Activated CD8-positive, alpha-beta memory T cell treated with anti-CD3 and anti-CD28 coated beads, Interleukin-2, amount 50 U/mL, for 24 hours (primary cell): ENCODE results near the gene STAM.
A peak's percentile ranks its signal among the peaks of the same experiment; 100 is the strongest.
"Not testable (repeated sequence)": the region's sequence is repeated elsewhere in the genome, so short reads cannot be mapped to it uniquely, and the experiment has no call there.

Experiments
- DNase-seq: peaks from one replicate; pipeline ENCODE4 v3.0.0-alpha.2; 2020; ENCODE audit errors: extremely low read depth

The STAM gene

DNA sequence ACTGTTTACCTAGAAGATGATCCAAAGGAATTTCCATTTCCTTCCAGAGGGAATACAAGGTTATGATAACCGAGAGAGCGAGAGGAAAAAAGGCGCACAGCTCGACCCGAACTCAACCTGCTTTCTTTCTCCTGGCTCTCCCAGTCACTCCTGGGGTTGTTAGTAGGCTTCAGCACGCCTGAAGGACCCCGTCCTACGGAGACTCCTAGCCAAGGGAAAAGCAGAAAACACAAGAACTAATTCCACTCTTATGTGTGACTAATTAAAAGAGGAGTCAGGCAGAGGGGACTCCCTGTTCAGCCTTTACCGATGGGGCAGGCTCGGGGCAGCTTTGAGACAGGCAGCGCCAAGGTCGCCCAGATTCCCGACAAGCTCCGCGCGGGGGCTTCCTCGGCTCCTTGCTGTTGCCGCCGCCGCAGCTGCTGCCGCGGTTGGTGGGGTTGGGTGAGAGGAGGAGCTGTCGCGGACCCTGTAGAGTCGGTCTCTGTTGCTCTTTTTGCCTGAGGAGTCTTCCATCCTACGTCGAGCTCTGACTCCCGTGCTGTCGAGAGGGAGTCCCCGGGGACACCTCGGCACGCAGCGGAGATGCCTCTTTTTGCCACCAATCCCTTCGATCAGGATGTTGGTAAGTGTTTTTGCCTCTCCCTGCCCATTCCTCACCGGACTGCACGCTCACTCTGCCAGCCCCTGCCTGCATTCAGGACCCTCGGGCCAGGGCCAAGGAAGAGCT is at the start of gene STAM:
STAM (plus strand) TSS at position 397 of the 730 bp plus-strand sequence; CDS start at position 586, 189 bp downstream.
- DNase-seq = peak; percentile 79

DNA sequence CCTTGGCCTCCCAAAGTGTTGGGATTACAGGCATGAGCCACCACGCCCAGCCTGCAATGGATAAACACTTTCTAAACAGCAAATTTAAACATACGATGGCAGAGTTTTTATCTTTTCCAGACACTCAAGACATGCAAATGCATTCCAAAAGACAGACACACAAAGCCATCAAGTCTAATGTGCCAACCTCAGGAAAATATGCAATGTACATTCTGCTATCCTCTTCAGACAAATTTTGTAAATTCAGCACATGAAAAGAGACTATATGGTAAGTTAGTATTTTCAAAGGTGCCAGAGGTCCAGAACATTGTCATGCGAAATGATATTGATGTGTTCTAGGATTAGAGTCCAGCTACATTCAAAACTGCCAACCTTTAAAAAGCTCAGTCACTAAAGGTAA is 46.6 kb upstream of the STAM start:
- DNase-seq = no peak

DNA sequence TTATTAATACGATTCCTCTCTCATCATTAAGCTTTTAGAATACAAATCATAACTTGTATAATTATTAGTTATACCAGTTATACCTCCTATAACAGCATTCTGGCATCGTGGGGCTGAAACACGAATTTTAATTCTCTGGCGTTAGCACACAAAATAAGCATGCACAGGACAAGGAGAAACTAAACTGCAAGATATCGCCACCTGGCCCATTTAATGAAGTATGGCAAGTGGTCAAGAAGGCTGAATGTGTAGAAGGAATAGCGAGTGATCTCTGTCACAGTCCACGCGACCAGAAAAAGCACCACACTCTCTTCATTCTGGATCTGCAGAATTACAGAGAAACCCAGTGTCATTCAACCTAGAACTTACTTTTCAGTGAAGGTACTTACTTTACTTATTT is 44.9 kb upstream of the STAM start:
- DNase-seq = no peak

DNA sequence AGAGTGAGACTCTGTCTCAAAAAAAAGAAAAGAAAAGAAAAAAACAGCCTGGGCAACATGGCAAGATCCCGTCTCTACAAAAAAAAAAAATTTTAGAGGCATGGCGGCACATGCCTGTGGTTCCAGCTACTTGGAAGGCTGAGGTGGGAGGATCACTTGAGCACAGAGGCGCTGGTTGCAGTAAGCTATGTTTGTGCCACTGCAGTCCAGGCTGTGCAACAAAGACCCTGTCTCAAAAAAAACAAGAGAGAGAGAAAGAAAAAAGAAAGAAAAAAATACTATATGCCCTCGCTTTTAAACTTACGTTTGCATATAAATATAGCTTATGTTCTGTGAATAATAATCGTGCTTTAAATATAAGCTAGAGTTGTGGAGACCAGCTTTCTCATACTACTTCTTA is 38.0 kb upstream of the STAM start:
- DNase-seq = no peak

DNA sequence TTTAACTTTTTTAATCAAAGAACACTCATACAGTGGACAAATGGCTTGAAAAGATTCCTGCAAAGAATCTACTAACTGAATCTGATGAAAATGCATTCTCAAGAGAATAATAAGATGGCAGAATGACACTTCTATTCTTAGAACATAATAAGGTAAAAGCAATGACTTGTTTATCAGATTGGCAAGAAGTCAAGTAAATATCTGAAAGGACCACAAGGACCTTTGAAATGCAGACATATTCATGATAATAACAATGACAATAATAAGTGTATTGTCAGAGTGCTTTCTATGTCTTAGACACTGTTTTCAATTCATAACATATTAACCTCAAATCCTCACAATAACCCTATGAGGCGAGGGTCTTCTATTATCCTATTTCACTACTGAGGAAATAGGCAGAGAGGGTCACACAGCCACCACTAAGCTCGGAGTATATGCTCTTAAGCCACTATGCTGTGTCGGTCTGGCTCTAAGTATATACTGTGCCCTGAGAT is 37.4 kb upstream of the STAM start:
- DNase-seq = no peak

DNA sequence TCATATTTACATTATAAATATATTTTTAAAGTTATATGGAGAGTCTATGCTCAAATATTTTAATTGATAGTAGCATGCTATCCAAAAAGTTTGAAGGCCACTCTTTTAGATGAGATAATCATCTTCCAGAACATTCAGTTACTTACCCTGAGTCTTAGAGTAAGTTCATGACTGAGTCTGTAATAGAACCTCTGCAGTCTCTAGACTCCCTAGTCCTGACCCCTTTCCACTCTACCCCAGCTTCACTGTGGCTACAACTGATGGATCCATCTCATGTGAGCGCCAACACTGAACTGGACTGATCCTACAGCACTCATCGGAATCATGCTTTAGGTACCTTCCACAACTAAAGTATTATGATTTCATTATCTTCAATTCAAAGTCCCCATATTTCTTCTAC is 36.9 kb upstream of the STAM start:
- no peak for DNase-seq

DNA sequence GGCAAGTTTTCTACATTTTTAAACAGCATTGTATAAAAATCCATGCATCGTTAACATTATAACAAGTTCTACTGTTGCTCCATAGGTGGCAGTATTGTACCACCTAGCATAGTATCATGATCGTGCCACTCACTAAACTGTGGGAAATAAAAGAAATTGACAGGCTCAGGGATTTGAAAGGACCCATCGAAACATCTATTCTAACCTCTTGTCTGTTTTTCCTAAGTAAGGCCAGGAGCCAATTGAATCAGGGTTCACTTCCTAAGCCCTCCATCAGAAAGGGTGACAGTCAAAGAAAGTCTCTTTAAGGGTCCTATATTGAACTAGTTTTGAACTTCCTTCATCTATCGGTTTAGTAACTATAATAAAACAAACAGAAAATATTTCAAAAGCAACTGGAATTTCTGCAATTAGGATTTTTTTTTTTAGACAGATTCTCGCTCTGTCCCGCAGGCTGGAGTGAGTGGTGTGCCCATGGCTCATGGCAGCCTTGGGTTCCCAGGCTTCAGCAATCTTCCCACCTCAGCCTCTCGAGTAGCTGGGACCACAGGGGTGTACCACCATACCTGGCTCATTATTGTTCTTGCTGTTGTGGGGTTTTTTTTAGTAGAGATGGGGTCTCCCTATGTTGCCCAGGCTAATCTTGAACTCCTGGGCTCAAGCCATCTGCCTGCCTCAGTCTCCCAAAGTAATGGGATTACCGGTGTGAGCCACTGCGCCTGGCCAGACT is 36.2 kb upstream of the STAM start:
- DNase-seq = no peak

DNA sequence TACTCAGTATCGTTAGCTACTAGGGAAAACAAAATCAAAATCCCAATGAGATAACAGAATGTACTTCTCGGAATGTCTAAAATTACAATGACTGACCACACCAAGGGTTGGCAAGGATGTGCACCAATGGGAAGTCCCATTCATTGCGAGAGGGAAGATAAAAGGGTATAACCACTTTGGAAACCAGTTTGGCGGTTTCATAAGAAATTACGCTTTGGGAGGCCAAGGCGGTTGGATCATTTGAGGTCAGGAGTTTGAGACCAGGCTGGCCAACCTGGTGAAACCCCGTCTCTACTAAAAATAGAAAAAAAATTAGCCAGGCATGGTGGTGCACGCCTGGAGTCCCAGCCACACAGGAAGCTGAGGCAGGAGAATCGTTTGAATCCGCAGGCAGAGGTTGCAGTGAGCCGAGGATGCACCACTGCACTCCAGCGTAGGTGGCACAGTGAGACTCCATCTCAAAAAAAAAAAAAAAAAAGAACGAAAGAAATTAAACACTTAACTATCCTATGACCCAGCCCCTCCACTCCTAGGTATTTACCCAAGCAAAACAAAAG is 34.4 kb upstream of the STAM start:
- no peak for DNase-seq

DNA sequence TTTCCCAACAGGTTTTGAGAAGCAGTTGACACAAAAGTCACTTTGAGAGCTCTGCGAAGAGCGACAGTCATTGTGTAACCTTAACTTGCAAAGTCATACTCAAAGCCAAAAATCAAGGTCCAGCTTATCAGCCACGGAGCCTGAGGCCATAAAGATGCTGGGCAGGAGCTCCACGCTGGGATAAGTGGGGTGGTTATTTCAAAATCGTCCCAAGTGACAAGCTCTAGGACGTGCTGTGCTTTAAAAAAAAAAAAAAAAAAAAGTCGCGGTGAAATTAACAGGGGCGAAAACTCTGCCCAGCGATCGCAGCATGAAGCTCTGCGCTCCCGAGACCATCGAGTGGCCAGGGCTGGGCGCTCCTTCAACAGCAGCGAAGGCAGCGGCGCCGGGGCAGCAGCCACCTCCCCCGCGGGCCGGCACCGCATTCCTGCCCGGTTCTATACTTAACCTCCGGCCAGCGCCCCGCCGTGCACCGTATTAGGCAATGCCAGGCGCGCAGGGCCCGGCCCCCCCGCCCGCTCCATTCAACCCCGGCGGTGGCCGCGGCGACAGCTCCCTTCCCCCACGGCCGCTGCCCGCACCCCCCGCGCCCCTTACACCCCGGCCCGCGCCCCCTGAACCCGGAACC is 27.4 kb upstream of the STAM start:
- DNase-seq = no peak

DNA sequence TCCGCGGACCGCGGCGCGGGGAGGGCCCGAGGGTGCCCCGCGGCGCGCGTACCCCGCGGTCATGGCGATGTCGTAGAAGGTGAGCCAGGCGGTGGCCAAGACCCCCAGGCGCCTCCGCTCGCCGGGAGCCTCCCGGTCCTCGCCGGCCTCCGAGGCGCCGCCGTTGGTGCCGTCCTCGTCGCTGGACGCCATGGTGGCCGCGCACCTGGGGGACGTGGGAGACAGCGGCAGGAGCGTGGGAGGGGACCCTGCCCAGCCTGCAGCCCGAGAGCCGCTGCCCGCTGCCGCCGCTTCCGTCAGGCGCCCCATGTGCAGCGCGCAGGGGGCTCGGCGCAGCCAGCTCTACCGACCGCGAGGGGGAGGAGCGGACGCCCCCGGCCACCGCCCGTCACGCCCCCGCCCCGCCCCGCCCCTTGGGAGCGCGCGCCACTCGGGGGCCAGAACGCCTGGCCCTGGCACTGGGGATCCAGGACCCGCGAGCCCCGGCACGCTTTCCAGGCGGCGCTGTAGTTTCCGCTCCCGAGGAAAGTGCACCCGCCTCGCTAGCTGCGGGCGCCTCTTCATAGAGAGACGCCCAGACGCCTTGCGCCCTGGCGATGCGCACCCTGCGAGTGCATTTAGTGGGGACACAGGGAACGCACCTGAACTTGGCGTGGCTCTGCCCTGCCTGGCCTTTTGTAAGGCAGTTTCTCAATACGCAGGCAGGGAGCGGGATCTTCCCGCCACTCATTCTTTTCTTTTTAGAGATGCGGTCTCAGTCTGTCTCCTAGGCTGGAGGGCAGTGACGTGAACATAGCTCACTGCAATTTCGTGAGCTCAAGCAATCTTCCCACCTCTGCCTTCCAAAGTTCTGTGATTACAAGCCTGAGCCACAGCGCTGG is 26.7 kb upstream of the STAM start, which contains the start of gene HACD1:
HACD1 (minus strand) TSS at position 344 of the 881 bp plus-strand sequence; CDS start at position 309, 35 bp downstream.
- no peak for DNase-seq

DNA sequence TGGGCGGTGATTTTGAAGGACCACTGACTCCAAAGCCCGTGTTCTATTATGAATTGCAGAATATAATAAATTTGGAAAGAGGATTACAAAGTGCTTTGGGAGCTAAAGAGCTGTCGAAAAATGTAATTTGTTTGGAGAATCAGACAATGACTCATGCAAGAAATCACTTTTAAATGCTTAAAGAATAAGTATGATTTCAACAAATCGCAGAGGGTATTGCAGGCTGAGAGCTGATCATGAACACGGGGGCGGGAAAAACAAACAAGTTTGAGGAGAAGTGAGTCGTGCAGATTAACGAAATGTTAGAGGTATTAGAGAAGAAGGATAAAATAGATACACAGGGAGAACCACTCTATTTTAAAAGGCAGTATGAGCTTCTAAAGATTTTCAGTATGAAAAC is 21.9 kb upstream of the STAM start:
- DNase-seq = no peak

DNA sequence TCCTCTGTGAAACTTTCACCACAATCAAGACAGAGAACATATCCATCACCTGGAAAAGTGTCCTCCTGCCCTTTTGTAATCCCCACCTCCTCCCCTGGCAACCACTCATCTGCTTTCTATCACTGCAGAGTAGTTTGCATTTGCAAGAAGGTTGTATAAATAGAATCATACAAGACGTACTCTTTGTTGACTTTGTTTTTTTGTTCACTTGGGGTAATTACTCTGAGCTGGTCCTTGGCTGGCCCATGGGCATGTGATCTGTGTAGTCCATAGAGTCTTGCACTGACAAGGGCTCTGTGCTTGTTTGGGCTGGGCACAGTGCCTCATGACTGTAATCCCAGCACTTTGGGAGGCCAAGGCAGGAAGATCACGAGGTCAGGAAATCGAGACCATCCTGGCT is 19.0 kb upstream of the STAM start:
- no peak for DNase-seq

DNA sequence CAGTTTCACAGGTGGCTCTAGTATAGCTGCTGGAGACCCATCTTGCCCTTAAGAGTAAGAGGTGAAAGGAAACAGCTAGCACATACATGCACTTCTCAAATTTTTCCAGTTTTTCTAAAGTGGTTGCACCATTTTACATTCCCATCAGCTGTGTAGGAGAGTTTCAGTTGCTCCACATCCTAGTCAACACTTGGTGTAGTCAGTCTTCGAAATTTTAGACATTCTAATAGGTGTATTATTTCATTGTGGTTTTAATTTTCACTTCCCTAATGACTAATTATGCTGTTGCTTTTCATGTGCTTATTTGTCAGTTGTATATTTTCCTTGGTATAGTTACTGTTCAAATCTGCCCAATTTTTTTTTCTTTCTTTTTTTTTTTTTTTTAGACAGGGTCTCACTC is 17.3 kb upstream of the STAM start:
- no peak for DNase-seq

DNA sequence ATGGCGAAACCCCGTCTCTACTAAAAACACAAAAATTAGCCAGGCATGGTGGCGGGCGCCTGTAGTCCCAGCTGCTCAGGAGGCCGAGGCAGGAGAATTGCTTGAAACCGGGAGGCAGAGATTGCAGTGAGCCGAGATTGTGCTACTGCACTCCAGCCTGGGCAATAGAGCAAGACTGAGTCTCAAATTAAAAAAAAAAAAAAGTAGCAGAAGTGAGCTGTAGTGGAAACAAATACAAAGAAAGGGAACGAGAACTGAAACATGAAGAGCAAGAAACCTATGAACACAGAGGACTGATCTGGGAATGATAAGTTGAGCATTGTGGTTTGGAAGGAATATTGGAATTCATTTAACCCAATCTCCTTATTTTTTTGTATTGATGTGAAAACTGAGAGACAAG is 11.4 kb upstream of the STAM start:
- DNase-seq = not testable (repeated sequence)

DNA sequence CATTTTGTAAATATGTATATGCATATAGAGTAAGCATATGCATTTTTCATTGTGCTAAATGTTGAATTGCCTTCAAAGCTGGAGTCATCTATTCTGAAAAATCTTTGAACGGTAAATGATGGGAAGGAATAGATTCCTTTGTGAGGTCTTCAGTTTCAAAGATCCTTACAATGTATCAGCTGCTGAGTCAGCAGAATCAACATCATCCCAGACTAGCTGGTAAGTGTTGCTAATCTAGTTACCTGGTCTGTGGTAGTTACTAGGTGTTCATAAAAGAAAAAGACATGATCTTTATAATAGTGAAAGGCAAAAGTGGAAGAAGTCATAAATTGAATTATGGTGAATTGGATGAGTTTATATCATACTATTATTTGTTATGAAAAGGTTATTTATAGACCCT is 10.6 kb upstream of the STAM start:
- no peak for DNase-seq

DNA sequence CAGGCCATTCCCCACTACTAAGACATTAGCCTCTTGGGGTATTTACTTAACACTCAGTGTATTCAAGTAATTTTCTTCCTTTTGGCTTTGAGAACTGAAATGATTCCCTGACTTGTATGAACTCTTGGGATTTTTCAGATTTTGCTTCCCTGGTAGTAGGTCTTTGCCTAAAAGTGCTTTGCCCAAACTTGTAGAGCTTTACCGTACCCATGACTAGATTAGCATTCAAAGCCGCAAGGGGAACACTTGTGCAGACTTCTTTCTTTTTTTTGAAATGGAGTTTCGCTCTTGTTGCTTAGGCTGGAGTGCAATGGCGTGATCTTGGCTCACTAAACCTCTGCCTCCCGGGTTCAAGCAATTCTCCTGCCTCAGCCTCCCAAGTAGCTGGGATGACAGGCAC is 6.1 kb upstream of the STAM start:
- DNase-seq = no peak

DNA sequence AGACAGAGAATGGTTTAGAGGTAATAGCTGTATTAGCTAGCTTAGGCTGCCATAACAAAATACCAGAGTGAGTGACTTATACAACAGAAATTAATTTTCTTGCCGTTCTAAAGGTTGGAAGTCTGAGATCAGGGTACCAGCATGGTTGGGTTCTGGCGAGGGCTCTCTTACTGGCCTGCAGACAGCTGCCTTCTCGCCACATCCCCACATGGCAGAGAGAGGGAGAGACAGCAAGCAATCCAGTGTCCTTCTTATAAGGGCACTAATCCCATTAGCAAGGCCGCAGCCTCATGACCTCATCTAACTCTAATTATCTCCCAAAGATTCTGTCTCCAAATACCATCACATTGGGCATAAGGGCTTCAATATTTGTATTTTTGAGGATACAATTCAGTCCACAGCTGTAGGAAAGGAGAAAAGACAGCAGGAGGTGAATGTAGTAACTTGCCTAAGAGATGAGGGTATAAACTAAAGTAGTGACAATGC is 3.6 kb upstream of the STAM start:
- no peak for DNase-seq

DNA sequence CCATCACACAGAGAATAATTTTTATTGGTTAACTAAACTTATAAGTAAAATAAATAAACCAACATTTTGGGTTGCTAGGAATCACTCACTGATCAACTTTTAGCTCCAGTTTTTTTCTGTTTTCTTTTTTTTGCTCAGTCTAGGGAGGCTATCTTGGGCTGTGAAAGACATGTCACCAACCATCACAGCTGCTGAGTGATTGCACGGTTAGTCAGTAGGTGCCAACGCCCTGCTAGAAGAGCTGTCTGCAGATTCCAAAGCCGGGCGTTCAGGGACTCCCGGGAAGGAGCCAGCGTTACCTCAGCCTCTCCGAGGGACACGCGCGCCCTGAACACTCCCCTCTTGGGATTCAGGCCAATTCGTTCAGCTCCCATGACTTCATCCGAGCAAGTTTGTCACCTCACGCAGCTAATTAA is 604 bp upstream of the STAM start:
- no peak for DNase-seq

DNA sequence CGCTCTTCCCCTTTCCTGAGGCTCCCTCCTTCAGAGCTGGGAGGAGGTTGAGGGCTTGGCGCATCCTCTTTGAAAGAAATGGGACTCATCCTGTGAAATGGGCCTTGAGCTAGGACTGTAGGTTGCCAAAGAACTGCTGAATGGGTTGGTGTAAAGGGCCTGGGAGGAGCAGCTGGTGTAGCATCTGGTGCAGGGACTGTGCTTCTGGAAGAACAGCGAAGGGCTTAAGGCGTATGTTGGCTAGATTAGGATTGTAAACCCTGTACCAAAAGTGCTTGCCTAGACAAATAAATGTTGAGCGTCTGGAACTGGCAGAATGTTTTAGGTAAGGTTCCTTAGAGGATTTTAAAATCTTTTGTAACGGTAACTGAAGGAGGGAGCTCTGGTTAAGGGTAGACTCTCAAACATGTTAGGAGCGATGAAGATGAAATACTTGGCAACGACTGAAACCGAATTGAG is 563 bp downstream of the STAM start:
- DNase-seq = no peak

DNA sequence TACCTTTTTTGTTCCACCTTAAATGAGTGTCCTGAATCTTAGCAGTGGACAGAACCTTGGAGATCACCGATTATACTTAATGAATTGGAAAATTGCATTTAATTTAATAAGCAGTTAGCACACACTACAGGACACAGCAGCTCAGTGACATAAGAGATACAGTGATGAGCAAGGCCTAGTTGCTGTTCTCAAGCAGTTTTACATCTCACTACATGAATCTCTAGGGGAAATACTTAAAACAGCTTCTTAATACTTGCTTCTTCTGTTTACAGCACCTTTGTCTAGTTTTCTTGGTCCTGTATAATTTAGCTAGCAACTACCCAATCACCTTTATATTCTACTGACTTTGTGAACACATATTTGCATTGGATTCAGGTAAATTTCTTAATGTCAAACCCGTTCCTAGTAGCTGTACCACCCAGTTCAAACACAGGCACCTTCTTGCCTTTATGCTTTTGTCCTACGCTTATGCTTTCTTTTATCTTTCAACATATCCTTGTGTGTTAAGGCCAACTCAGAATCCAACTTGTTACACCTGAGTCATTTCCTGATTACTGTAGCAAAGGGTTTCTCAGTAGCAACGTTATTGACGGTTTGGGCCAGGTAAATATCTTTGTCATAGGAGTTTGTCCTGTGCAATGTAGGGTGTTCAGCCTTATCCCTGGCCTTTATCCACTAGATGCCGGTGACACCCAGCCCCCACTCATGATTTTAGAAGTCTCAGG is 1.8 kb downstream of the STAM start:
- DNase-seq = no peak
